Fibroblast of skin of abdomen (primary cell): ENCODE measurements around the gene RASSF3.
A peak's percentile ranks its signal among the peaks of the same experiment; 100 is the strongest.

Experiments used
- DNase-seq: peaks from one replicate; pipeline ENCODE4 v3.0.0-alpha.2; 2013

RASSF3 gene

DNA sequence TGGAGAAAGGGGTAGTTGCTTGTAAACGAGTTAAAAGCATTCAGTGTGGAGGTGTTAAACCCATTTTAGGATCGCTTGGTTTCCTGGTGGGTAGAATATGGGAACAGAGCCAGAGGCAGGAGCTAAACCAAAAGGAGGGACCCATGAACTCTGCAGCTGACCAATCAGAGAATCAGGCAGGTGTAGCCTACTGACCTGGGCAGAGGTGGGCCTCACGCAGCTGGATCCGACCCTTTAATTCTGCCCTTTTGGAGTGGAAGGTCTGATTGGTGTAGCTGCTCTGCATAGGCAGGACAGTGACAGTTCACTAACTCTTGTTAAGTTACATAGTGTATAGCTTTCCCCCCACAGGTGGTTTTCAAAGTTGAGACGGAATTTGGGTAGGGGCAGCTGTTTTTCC, 85.3 kb downstream of the RASSF3 start:
- DNase-seq = no peak

DNA sequence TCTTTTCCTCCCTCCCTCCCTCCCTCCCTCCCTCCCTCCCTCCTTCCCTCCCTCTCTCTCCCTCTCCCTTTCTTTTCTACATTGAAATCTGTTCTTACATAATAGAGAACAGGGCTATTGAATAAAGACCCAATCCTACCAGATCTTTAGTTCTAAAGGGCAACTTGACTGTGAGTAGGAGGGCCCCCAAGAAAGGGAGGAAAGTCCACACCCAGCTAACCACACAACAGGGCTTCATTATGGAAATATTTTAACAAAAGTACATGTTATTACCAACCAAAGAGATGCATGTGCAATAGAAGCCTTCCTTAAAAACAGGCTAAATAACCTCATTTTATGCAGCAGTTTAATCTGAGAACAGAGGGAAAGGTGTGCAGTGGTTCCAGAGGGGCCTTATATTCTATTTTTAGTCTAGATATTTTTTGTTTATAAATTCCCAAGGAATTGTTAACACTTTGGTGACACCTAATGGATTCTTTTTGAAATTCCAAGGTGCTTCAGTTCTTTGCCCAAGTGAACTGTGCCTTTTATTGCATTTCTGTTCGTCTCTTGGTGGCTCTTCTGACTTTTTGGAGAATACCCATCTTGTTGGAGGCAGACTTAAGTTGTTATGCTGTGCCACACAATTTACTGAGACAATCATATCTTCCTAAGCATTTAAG, 85.9 kb downstream of the RASSF3 start:
- DNase-seq = peak; percentile 41

DNA sequence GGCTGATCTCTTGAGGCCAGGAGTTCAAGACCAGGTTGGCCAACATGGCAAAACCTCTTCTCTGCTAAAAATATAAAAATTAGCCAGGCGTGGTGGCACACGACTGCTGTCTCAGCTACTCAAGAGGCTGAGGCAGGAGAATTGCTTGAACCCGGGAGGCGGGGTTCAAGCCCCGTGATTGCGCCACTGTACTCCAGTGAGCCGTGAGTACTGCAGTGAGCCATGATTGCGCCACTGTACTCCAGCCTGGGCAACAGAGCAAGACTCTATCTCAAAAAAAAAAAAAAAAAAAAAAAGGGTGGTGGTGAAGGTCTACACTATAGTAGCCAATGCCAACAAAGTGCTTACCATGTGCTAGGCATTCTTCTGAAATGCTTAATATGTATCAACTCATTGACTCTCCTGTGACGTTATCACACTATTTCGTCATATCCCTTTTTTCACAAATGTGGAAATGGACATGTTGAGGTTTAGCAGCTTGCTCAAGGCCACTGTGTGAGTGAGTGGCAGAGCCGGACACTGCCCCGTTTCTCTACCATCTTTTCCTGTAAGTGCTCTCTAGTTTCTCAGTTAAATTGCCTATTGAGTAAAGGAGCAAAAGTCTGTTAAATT, 89.3 kb downstream of the RASSF3 start:
- DNase-seq = no peak

DNA sequence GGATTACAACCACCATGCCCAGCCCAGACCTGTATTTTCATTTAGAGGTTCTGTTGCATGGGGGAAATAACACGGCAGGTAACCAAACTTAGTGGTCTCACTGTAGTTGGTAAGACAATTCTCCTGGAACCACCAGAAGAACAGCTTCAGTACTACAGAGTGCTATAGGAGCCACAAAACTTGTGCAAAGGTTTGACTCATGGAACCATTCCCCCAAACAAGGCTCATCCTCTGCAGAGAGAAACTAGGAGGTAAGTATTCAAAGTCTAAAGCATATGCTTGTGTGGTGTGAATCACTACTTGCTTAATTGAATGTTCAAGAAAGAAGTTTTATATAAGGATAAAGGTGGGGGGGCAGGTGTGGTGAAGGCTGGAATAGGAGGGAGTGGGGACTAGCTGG, 90.2 kb downstream of the RASSF3 start:
- DNase-seq = no peak

DNA sequence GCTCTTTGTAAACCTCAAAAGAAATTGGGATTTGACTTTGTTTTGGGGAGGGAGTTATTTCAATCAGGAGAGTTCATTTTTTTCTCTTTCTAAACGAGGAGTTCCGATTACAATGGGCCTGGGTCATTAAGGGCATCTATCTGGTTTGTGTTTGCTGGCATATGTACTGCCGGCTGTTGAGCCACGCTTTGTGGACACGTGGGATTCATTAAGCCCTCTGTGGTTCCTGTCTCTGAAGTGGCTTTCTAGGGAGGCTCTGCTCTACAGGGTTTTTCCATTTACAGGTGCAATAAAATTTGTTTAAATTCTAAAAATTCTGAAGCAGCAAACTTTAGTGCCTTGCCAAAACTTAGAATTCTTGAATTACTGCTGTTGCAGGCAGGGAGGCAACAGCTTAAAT, 91.0 kb downstream of the RASSF3 start:
- DNase-seq = no peak

DNA sequence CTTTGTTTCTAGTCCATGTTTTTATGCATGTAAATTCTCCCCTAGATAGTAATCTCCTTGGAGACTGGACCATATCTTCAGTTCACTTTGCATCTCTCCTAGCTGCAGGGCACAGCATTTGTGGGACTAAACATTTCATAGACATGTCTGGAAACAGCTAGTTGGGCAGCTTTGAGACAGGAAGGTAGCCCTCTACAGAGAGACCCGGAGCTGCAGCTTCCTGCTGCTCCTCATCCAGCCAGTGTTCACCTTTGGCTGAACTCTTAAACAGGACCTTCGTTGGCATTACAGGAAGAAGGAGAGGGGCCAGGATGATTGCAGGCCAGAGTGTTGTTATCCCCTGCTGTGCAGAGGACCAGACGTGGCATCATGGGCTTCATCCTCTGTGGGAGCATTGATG, 96.0 kb downstream of the RASSF3 start:
- no peak for DNase-seq

DNA sequence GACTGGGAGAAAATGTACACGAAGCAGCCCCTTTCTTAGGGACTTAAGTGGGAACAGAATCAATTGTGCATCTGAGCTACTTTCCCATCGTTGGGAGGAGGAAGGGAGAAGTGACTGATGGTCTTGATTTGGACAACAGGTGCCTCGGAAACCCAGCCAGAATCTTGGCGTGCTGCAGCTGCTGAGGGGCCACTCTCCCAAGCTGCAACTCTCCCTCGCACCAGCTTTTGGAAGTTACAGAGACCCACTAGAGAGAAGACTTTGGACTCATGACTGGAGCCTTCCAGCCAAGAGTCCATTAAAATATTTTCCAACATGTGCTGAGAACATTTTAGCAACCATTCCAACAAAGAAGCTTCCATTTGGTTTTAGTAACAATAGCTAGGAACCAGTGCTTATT, 96.6 kb downstream of the RASSF3 start:
- DNase-seq = no peak

DNA sequence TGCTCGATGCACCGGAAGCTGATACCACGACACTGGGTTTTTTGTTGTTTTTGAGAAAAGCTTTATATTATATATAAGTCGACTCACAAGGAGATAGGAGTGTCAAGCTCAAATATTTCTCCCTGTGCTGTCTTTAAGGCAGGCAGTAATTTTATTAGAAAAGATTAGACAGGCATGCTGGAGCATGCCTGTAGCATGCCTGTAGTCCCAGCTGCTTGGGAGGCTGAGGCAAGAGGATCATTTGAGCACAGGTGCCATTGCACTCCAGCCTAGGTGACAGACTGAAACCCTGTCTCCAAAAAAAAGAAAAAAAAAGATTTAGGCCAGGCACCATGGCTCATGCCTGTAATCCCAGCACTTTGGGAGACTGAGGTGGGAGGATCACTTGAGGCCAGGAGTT, 97.1 kb downstream of the RASSF3 start:
- no peak for DNase-seq

DNA sequence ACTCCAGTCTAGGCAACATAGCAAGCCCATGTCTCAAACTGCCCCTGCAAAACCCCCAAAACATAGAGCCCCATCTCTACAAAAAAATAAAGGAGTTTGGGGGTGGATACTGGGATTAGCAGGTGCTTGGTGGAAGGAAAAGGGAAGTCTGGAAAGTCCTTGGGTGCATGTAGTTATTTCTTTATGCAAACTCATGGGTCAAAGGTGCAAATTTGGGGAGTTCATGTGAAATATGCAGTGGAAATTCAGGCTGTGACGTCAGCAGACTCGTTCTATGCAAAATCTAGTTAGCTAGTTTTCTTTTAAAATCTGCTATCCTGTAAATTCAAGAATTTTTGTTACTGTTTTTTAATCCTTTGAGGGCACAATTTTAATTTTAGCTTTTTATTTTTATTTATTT, 97.6 kb downstream of the RASSF3 start:
- no peak for DNase-seq

DNA sequence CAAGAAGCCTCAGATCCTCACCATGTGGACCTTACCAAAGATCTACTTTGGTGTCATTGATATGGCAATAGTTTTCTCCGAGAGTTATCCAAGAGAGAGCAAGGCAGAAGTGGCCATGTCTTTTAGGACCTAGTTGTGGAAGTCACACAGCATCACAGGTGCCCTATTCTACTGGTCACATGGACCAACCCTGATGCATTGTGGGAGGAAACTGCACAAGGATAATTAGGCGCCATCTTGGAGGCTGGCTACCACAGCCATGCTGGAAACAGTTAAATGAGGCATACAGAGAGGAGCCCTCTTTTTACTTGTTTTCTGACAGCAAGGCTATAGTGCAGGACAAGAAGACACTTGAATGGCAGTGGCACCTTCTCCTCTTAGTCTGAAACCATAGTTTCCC, 99.1 kb downstream of the RASSF3 start:
- DNase-seq = no peak

DNA sequence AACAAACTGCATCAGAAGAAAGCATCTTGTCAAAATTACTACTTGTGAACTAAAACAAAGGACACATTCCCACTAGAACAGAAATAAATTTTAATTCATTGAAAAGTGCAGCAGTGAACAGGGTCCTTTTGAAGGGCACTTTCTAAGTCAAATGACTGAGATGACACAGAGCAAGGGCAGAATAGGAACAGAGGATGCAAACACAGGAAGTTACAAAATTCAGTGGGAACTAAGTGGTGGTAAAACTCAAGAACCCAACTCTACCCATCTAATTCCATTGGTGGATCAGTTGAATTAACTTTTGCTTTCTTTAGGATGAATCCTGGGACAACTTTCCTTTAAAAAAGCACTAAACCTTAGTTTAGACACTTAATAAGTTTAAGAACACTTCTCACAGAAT, 103.1 kb downstream of the RASSF3 start:
- no peak for DNase-seq

DNA sequence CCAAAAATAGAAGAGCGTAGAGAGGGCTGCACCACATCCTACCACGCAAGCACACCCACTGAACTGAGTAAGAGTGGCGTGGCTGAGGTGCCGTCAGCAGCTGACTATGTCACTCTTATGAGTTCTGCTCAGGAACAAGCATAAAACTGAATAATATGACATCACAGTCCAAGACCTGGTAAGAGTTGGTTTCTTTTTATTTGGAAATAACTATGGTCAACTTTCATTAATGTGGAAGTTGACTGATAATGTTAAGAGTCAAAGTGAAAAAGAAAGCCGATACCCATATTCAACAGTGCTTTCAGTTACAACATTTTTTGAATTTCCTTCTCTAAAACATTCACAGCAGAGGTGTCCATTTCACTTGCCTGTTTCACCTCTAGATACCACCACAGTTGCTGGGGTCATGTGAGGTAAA, 104.3 kb downstream of the RASSF3 start:
- no peak for DNase-seq

DNA sequence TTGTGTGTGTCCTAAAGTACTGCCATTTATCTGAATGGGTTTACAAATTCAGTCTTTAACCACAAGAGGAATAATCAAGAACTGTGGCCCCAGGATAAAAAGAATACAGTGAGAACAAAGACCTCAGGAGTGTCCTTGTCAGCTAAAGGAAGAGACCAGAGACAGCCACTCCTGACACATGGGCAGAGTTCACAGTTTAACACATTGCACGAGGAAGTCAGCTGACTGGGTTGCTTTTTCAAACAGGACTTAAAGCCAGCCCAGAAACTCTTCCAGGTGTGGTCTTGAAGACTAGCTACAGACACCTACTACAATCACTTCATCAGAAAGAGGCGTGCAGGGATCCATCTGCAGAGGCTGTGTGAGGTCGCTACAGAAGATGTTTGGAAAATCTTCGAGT, 106.1 kb downstream of the RASSF3 start:
- no peak for DNase-seq

DNA sequence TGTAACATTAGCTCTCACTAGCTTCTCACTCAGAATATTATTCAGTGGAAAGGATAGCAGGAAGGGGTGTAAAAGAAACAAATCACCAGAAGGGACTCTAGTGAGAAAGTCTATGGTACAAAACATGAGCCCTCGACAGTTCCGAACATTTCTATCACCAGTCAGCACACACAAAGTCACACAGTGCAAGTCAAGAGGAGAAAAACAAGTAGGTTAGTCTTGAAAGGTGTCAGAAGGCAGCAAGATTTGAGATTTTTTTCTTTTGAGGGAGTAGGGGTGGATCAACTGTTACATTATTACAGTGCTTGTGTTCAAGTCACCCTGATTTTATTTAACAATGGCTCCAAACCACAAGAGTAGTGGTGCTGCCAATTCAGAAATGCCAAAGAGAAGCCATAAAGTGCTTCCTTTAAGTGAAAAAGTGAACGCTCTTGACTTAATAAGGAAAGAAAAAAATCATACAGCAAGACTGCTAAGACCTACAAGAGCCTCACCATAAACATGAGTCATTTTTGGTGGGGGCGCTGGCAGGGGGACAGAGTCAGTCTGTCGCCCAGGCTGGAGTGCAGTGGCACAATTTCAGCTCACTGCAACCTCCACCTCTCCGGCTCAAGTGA, 106.7 kb downstream of the RASSF3 start:
- no peak for DNase-seq

DNA sequence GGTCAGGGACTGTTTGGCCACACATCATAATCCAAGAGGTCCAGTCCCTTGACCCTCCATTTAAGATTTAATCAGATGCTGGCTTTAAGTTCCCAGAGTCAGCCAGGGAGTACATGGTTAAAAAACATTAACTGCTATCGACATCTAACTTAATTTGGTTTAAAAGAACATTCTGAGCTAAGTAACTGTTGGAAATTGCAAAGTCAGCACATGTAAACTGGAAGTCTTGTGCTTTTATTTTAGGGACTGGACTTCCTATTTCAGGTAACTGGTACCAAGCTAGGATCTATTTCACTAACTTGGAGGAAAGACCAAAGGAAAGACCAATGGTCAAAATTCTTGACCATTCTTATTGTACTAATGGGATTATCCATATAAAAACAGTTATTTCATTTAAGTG, 108.4 kb downstream of the RASSF3 start:
- DNase-seq = no peak

DNA sequence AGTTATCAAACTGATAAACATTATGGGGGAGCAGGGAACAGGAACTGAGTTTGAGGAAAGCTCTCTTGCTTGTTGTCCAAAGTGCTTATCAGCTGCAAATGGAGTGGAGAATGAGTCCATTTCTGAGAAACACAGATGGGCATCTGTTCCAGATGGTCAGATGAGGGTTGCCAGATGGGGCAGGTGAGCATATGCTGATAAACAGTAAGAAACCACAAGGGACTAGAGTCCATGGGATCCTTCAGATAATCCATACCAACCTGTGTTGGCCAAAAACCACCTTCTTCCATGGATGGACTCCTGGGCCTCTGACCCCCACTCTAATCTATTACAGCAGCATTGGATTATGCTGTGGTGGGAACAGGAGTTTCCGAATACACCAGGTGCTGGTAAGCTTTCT, 110.6 kb downstream of the RASSF3 start:
- no peak for DNase-seq

DNA sequence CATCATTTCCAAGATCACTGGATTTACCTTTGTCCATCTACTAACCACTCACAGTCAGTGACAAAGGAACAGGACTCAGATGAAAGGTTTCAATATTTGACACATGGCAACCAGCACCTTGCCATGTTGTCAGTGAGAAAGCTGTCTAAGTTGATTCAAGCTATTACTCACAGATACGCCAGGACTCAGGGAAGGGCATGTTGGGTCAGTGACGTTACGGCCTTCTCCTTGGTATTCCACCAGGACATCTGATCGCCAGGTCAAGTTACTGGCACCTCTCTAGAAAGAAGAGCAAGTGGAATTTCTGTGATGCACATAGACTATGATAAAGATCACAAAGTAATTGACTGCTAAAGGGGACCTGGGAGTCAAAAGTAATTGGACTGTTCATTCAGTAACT, 112.5 kb downstream of the RASSF3 start:
- DNase-seq = no peak

DNA sequence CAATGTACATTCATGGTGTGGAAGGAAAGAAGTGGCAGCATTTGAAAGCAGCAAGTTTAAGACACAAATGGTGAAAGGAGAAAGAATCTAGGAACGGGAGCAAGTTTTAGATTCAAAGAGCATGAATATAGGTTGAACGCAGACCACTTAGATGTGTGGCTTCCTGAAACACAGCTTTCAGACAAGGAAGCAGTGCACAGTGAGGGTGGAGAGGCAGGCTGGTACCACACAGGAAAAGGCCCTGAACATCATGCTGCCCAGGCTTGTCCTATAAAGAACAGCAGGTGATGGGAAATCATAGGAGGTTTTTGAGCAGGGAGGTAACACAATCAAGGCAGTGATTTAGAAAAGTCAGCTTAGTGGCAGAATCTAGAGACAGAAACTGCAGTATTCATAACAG, 113.3 kb downstream of the RASSF3 start:
- no peak for DNase-seq

DNA sequence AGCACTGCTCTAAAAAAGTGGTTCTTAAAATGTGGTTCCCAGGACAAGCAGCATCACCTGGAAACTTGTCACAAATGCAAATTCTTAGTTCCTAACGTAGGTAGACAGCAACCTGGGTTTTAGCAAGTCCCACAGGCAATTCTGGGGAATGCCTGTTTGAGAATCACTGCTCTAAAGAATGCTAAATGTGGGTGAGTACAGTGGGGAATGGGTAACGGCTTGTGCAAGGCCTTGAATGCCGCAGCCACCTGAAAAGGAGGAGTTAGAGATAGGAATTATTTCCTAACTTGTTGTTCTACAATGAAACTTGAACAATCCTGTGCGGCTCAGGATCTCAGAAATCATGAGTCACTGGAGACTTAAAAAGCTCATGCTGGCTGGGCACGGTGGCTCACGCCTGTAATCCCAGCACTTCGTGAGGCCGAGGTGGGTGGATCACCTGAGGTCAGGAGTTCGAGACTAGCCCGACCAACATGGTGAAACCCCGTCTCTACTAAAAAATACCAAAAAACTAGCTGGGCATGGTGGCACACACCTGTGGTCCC, 114.0 kb downstream of the RASSF3 start:
- DNase-seq = no peak

DNA sequence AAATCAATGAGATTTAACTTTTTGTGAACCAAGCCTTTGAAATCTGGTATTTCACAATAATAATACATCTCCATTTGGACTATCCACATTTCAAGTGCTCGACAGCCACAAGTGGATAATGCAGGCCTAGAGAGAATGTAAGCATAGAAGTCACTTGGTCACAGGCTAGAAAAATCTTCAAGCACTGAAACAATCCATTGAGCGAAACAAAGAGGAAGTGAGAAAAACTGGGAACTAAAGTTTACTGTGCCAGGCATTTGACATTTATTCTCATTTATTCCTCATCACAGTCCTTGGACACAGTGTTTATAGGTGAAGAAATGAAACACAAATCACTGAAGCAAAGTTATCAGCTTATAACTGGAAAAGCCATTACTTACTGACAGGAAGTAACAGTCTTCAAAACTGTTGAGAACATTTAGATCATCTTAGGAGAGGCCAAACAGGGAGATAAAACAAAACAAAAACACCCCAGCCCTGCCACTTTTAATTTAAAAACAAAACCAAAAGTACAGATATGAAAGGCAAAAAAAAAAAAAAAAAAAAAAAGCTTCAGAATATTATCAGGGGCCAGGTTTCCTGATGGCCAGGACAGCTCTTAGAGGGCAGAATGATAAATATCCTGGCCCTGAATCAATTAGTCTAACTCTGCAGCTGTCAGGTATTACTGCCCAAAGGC, 119.8 kb downstream of the RASSF3 start:
- DNase-seq = no peak

DNA sequence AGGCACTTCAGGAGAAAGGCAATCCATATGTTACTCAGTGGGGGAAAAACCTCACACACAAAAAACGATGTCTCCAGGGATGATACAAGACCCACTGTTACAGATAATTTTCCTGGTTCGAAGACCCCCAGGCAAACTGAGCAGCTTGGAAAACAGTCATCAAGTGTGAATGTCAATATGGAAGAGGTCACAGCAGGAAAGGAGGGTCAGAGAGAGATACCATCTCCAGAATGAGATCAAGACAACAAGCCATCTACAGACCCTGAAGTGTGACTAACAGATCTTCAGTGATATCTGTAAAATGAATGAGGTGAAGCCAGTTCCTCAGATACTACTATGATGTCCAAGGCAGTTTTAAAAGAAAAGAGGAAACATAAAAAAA, 120.3 kb downstream of the RASSF3 start:
- DNase-seq = no peak

DNA sequence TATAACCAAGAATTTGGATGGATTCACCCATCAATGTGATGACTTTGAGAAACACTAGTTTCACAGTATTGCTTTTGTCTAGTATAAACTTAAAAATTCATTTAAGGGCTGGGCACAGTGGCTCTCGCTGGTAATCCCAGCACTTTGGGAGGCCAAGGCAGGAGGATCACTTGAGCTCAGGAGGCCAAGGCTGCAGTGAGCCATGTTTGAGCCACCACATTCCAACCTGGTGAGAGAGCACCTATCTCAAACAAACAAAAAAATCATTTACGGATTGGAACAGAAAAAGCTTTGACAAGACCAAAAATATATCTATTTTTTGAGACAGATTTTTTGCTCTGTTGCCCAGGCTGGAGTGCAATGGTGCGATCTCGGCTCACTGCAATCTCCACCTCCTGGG, 121.4 kb downstream of the RASSF3 start:
- no peak for DNase-seq

DNA sequence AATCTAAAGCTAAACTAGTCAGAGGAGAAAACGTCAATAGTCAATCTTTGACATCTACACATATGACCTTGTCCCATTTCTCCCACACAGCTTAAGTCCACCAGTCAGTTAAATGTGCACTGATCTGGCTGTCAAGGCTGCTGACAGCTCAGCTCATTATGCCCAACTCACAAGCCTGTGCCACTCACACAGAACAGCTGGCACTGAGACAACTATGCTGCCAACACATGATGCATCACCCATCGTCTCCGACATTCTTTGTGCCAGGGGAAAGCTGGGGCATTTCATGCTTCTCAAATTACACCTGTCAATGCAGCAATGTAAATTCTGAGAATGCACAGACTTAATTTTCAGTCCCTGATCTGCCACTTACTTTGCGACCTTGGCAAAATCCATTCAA, 123.6 kb downstream of the RASSF3 start:
- peak; percentile 5 for DNase-seq

DNA sequence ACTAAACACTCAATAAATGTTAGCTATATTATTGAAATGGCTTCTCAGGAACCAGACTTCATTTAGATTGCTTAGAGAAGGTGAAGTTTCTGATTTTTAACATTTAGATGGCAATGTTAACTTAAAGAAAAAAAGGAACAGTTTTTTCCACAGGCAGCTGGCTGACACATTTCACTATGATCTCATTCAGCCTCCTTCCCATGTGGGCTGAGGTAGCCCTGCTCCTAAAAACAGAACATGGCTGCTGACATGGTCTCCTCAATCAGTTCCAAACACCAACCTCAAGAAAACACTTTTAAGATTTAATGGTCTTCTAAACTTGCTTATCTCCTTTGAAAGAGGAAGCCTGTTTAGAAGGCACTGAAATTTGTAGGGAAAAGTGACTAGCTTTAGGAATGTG, 125.1 kb downstream of the RASSF3 start:
- DNase-seq = no peak
